GM19099 (cell line): ENCODE data around the gene FOXK1.

Experiments used
- POLR2A ChIP-seq: IDR thresholded peaks from 3 replicates; pipeline ENCODE4 v1.6.1; 2011; ENCODE audit warnings: low read depth; ENCODE audit not compliant: insufficient read length; ENCODE audit errors: extremely low read depth

FOXK1 gene

DNA sequence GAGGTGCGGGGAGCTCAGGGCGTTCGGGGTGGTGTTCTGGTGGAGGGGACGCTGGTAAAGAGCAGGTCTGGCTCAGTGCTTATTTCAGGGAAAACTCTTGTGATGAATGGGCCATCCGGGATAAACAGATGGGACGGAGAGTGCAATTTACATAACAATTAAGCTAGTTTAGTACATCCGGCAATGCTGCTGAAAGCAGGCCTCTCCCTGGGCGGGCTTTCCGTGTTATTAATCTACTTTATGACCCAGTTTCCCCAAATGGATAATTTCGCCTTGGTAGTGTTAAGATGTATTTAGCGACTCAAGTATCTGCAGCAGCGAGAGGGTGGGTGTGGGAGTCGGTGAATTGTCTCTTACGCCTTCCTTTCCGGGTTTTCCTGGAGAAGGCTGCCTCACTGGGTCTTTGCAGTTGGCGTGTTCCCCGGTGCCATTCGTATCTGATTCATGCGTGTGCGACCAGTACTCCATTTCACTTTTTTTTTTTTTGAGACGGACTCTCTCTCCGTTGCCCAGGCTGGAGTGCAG lies 25.2 kb downstream of the FOXK1 start:
- no peak for TF ChIP-seq POLR2A

DNA sequence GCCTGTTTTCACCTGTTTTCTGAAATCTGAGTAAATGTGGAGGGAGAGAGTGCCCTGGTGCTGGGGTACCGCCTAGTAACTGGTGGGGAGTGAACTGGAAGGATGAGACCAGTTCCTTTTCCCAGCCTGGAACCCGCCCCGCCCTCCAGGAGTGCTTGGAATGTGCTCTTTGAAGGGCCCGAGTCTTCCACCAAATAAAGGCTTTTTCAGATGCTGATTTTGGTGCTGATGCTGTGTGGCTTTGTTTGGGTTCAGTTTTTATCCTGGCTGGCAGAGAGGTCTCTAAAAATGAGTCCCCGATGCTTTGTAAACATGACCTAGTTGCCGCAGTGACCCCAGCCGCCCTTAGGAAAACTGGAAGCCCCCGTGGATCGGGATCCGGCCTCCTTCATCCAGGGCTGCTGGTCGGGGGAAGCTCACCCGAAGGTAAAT lies 25.9 kb downstream of the FOXK1 start:
- TF ChIP-seq POLR2A, result no peak

DNA sequence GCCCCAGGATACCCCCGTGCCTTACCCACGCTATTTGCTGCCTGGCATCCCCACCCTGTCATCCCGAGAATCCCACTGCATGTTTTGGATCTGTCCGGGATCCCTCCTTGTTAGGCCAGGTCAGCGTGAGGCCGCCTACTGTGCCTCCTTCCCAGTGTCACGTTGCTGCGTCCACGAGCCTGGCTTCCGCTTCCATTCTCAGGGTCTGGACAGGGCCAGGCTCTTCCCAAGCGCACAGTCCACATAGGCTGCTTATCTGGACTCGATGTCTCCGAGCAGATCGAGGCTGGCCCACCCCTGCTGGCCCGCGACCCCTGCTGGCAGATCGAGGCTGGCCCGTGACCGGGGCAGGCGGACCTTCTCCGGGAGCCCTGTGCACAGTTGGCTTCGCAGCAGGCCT lies 27.1 kb downstream of the FOXK1 start:
- TF ChIP-seq POLR2A, result no peak

DNA sequence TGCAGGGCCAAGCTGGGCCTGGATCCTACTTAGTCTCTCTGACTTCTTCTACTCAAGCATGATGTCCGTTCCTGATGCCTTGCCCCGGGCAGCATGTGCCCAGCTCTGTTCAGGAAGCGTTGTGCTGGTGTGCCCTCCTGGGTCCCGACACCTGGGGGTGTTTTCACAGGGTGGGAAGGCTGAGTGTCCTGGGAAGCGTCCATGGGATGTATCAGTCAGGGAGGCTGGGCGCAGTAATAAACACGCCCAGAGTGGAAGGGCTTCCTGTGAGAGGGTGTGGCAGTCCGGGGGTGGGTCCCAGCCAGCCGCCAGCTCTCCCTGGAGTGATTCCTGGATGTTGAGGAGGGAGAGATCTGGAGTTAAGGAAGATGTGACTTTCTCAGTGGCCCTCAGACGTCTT lies 29.0 kb downstream of the FOXK1 start:
- TF ChIP-seq POLR2A, result no peak

DNA sequence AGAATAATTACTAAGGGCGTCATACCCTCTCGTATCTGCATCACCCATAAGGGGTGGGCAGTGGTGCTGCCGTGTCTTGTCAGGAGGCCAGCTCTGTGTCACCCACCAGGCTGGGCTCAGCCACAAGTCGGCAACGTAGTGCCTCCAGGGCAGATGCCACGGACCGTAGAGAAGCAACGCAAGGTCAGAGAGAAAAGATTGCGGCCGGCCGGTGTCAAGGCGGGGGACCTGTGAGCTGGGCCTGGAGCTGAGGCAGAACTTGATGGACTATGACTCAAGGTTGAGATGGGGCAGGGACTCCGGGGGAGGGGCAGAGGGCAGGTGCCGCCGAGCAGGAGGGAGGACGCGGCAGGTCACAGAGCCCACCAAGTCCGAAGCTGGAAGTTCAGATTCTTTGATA lies 29.5 kb downstream of the FOXK1 start:
- no peak for TF ChIP-seq POLR2A

DNA sequence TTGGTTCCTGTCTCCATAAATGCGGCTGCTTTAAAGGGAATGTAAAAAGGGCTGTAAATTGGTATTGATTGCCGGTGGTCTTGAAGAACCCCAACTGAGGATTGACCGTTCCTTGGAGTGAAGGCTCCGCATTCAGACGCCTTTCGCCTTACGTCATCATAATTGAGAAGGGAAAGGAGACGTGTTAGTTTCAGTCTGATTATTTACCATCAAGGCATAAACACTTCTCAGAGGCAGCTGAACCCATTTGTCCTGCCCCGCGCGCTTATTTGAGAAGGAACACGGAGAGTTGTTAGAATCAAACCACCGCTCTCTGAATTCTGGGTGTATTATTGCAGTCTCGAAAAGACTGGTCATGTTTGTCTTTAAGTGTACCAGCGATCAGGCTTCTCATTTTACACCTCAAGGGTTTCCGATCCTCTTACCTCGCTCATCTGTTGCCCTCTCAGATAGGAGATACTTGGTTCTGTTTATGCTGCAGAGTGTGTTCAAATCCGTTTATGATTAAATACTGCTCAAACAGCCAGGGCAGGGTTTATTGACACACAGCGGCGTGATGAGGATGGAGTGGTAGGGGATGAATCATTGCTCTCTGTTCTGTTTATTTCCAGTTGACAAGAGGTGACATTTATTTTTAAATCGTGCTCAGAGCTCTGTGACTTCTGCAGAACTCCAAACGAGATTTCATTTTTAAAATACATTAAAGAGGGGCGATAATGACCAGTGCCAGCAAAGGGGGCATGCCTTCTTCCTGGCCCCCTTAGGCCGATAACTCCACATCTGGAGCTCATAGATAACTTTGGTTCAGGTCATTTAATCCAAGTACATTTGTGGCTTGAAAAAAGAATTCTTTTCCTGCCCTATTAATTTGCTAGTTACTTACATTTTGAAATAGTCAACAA lies 30.4 kb downstream of the FOXK1 start:
- no peak for TF ChIP-seq POLR2A

DNA sequence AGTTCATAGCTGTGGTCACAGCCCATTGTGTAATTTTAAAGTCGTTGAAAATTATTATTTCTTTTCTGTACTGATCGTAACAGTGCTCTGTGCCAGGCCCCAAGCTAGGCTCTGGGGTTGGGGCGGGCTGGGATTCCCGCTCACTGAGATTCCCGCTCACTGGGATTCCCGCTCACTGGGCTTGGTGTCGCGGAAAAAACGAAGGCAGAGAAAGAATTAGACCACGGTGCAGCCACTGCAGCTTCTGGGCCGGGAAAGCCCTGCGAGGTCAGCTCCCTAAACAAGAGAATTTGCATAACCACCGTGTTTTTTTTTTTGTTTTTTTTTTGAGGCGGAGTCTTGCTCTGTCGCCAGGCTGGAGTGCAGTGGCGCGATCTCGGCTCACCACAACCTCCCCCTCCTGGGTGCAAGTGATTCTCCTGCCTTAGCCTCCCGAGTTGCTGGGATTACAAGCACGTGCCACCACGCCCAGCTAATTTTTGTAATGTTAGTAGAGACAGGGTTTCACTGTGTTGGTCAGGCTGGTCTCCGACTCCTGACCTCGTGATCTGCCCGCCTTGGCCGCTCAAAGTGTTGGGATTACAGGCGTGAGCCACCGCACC lies 31.2 kb downstream of the FOXK1 start:
- TF ChIP-seq POLR2A, result no peak

DNA sequence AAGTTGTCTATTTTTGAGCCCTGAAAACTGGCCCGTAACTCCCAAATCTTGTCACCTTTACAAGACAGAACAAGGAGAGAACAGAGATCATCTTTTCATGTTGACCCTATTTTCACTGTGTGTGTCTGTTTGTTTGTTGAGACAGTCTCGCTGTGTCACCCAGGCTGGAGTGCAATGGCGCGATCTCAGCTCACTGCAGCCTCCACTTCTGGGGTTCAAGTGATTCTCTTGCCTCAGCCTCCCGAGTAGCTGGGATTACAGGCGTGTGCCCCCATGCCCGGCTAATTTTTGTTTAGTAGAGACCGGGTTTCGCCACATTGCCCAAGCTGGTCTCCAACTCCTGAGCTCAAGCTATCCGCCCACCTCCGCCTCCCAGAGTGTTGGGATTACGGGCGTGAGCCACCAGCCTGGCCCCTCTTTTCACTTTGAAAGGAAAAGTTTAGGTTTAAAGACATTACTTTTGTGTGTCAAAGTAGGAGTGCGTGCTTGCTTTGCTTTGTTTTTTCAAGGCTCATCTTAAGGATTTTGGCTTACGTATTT lies 32.1 kb downstream of the FOXK1 start:
- no peak for TF ChIP-seq POLR2A

DNA sequence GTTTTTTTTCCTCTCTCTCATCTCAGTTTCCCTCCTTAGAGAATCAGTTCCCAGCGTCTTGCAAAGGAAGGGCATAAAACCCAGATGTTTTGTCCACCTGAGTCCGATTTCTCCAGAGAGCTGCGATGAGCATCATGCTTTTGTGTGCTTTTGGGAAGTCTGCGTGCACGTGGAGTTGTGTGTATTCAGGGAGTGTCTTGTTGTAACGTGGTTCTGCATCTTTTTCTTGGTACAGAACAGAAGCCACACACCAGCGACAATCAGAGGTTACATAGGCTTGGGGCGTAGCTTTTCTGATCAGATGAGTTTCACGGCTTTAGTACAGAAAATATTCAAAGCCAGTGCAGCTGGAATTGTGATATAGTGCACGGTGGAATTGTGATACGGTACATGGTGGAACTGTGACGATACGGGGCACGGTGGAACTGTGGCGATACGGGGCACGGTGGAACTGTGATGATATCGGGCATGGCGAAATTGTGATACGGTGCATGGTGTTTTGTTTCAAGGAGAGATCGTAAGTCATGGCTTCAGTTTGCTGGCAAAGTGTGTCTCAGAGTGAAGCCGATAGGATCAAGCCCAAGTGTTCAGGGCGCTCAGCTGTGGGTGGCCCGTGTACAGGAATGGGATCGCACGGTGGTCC lies 32.8 kb downstream of the FOXK1 start:
- no peak for TF ChIP-seq POLR2A

DNA sequence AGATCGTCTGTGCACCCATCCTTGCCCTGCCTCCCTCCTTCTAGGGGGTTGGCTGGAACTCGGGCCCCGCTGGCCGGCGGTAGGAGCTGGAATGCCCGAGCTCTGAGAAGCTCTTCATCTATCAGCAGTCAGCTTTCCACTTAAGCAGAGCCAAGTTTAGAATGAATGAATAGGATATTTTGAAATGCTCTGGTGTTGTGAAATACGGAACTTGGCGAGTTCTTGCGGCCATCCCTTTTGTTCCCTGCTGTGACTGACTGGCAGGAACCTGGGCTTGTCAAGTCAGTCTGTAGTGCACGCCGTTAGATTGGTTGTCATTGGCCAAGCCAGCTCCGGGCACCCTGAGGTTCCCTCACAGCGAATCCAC lies 33.3 kb downstream of the FOXK1 start:
- TF ChIP-seq POLR2A, result no peak

DNA sequence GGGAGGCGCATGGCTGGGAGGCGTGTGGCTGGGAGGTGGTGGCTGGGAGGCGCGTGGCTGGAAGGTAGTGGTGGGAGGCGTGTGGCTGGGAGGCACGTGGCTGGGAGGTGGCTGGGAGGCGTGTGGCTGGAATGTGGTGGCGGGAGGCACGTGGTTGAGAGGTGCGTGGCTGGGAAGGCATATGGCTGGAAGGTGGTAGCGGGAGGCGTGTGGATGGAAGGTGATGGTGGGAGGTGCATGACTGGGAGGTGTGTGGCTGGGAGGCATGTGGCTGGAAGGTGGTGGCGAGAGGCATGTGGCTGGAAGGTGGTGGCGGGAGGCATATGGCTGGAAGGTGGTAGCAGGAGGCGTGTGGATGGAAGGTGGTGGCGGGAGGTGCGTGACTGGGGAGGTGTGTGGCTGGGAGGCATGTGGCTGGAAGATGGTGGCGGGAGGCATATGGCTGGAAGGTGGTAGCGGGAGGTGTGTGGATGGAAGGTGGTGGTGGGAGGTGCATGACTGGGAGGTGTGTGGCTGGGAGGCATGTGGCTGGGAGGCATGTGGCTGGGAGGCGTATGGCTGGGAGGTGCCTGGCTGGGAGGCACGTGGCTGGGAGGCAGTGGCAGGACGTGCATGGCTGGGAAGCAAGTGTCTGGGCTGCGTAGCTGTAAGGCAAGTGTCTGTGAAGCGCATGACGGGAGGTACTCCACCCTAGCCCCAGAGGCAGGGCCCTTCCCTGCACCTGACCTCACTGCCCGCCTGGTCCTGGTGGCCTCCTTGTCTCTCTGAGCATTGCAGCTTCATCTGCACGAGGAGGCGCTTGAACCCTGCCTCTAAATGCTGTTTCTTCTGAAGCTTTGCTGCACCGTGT lies 35.1 kb downstream of the FOXK1 start:
- no peak for TF ChIP-seq POLR2A

DNA sequence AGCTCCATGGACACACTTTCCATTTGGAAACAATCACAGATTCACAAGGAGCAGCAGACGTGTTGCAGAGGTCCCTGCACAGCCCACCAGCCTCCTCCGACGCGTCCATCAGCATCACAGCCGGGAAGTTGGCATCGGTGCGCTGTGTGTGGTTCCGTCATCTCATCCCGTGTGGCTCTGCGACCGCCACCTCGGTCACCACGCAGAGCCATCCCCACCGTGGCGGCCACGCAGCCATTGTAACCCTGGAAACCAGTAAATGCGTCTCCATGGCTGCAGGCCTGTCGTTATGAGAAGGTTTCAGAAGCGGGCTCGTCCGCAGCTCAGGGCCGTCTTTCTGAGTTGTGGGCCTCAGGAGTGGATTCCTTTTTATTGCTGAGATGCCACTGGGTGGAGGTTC lies 36.0 kb downstream of the FOXK1 start:
- no peak for TF ChIP-seq POLR2A

DNA sequence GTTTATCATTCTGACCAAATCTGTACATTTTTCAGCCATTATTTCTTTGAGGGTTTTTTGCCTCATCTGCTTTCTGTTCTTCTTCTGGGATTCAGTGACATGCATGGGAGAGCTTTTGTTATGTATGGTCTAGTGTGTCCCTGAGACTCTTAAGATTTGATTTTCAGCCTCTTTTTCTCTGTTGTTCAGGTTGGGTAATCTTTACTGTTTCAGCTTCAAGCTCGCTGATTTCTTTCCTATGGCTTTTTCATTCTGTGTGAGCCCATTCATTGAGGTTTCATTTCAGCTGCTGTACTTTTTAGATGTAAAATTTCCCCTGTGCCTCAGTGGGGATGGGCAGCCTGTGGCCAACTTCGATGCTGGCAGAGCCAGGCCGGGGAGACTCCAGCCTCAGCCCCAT lies 38.1 kb downstream of the FOXK1 start:
- TF ChIP-seq POLR2A, result no peak

DNA sequence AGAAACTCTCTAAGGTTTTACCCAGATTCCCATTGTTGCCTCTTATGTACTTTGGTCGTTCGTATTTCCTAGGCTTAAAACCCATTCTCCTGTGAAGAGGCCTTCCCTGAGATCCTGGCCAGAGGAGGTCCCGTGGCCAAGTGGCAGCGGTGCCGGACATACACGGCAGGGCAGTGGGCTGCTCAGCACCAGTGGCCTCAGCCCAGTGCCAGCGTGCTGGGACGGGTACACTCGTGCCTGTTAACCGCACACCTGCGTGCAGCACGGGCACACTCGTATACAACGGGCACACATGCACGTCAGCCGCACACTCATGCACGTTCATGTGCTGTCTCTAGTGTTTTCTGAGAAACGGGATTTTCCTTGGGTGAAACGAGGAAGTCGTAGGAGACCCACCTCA lies 40.2 kb downstream of the FOXK1 start:
- TF ChIP-seq POLR2A, result no peak
